GM19043 (cell line): Measurements from ENCODE around the gene ARID1B.
A peak's percentile ranks its signal among the peaks of the same experiment; 100 is the strongest.

Source experiments
- ATAC-seq: cut with Tn5 transposase; IDR thresholded peaks from one replicate; pipeline ENCODE4 v1.9.1; 2021; ENCODE audit warnings: low read depth; ENCODE audit not compliant: unreplicated experiment

Gene ARID1B

DNA sequence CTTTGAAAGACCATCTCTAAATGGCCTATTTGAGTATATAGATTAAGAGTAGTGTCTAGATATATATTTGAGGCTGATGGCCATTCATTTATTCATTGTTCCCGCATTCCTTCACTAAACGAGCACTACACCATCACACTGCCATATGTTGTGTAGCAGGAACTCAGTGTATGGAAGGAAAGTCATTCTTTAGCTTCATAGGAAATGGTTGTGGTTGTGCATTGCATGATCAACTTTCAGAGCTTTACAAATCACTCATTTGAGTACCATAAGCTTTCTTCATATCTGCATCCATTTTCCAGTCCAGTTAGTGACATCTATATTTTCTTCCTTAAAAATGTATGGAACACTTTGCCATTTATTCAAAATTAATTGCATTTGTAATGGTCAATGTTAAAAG is 97.9 kb downstream of the ARID1B start:
- ATAC-seq = peak; percentile 54

- no peak for ATAC-seq
Measured at GRCh38 chr6:156876302-156876701, 99.1 kb downstream of the ARID1B start.

GRCh38 chr6:156877126-156877863 is 100.1 kb downstream of the ARID1B start:
- no peak for ATAC-seq

DNA sequence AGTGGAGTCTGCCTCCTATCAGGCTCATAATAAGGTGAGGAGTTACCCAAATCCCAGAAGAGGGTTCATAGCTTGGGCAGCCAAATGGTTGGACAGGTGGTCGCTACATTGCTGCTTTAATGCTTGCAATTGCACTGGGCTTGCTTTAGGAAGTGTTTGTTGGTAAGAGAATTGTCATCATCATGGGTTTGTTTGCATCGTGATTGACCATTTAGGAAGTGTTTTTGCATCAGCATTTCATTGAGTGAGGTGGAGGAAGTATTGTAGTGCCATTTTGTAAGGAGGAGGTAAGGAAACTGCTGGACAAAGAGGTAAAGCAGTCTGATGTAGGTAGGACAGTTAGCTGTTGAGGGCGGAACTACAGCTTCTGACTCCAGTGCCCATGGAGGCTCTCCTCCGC is 101.5 kb downstream of the ARID1B start:
- ATAC-seq = no peak

DNA sequence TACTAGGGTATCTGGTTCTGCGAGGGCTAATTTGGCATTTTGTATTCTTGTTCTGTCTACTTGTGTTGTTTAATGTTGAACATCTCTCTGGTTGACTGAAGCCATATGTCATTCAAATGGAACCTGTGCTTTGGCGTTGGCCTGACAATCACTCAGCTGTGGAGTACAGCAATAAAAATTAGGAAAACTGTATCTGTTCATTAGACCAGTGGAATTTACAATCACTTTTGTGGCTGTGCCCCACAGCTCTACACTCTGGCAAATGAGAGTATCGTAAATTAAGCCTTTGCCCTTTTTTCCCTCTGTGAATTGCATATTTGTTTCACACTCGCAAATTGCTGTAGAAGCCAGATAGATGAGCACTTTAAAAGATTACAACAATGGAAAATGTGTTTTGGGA is 102.0 kb downstream of the ARID1B start:
- ATAC-seq = no peak

DNA sequence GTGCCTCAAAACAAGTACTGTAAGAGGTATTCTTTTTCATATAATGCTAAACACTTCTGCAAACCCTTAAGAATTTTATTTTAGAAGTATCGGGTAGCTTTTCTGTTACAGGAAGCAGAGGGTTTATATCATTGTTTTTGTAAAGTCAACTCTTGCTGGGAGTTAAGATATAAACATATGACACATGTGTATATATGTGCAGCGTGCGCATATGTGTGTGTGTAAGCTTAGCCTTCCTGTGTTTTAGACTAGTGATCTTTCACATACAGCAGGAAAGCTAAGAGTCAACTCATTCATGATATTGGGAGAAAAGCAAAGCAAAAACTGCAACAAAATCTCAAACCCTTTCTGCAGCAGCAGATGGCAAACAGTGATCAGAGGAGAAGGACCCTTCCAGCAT is 102.4 kb downstream of the ARID1B start:
- ATAC-seq = no peak

DNA sequence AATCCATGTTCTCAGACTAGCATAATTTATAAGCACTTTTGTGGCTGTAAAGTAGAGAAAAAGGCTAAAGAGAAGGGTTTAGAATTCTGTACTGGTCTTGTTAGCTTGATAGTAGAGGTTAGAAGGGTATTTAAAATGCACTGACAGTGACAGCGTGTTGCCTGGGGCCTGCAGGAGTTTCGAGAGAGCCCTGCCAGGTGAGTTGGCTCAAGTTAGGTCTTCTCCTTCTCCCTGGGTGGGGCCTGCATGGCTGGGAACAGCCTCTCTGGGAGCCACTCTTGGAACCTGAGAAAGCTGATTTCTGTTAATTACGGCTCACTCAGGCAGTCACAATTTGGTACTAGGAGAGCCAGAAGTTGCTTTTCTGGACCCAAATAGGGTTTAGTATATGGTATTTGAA is 103.7 kb downstream of the ARID1B start:
- no peak for ATAC-seq

DNA sequence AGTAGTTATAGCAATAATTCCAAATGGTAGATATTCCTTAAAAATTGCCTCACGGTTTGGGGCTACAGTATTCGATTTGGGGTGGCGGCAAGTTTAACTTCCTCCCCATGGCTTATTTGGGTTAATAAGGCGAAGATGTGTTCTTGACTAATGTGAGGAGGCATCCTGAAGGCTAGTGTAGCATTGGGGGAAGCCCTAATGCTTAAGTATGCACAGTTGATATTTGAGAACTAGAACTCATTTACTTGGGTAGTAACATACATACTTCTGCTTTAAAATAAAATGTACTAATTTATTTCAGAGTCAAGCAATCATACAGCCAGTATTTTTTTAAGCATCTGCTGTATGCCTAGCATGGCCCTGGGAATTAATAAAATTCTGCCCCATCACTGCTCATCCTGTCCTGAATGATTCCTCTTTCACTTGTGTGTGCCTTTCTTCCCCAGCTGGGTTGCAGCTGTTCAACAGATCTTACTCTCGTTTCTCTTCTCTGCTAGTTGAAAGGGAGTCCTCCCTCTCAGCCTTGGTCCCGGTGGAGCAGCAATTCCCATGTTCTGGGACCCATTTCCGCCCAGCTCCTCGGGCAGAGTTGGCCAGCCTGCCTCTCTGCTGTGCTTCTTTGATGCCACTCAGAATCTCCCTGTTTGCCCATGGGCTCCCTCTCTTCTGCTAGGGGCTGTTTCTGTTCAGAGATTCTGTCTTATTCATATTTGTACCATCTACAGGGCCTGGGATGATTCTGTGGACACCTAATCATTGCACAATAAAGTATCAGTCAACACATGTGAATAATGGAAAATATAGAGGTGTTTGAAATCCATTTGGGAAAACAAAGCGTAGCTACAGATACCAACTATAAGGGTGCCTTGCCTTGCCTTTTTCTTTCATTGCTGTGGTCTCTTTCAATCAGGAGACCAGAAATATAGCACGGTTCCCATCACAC is 104.8 kb downstream of the ARID1B start:
- ATAC-seq = no peak

DNA sequence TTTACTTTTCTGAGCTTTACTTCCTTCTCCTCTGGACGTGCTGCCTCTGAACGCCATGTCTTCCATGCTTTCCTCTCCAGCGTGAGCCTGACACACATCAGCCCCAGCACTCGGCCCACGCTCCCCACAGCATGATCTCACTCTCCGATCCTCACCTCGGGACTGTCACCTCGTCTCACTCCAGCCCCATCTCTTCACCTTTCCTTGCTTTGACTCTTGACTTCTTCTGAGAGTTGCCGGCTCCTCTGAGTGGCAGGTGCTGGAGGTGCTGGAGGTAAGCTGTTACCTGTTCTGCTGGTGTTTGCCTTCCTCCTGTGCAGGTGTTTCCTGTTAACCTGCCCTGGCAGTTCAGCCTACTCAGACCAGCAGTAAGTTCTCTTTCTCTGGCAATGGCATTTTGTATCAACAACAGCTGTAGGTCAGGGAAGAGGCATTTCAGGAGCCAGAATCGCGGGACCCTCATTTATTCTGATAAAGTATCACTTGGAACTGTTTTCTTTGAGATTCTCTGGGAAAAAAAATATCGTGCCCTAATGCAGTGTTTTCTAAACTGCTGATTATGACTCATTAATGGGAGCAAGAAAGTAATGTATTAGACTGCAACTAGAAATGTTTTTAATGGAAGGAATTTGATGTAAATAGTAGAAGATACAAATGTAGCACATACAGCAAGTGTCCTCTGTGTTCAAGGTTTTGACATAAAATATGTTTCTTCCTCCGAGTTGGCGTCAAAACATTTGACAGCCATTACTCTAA is 106.5 kb downstream of the ARID1B start:
- no peak for ATAC-seq

DNA sequence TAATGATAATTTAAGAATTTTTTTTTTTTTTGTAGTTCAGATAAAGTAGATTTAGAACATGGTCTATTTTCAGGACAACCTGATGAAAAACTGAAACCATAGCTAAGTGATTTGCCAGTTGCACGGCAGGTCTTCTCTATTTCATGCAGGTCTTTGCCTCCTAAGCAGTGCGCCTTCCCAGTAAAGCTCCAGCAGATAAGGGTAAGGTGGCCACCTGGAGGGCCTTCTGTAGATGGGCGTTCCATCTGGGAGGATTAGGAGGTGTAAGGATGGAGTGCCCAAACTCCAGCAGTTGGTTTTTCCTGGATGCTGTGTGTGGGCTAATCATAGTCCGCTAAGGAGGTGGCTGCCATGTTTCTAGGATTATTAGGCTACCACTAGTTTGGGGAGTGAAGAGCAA is 107.1 kb downstream of the ARID1B start:
- no peak for ATAC-seq

DNA sequence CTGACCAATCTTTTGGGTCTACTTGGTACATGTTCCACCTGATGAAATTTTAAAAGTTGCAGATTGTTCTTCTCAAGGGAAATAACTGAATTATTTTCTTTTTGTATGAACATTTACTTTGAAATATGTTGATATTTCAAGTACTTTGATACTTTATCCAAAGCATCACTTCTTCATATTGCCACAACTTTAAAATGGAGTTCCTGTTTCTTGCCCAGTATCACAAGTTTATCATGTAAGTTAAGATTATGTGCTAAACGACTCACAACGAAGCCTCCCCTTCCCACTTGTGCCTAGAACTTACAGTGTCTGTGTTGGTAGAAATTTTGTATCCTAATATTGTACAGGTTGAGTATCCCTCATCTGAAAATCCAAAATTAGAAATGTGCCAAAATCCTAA is 108.4 kb downstream of the ARID1B start:
- ATAC-seq = no peak

DNA sequence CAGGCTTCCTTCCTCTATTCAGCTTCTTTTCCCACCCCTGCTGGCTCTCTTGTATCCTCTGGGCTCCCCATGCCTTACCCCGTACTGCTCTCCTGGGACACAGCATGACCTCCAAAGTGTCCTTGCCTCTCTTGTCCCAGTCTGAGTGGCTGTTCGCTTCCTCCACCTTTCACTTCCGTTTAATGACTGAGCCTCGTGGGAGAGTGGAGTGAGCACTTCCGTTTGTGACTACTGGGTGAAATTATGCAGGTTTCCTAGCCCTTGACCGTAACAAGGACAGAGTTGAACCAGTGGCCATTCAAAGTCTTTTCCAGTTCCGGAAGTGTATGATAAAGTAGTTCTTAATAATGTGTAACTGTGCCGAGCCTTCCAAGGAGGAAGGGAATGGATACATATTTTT is 109.2 kb downstream of the ARID1B start:
- peak; percentile 58 for ATAC-seq

DNA sequence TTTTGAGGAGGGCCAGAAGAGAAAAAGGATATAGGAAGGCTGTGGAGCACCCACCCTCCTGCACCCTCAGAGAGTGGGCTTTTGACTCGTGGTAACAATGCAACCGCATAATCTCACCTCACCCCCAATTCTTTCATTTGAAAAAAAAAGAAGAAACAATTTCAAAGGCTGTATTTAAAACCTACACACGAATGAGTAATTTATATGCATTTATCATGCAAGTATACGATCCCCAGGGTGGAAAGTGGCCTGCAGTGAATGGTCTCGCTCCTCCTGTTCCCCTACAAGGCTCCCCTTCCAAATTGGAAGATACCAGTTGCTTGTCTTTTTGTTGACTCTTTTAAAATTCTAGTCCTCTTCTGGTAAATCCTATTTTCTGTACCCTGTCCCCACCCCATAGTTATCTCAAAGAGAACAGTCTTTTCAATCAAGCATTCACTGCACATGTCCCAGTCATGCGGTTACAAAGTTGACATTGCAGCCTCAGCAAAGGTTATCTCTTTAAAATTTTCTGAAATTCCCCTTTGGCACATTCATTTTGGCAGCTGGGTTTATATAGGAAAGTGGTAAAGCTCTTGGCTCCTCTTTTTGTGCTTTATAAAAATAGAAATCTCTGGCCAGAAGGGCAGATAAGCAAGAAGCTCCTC is 110.6 kb downstream of the ARID1B start:
- ATAC-seq = no peak

- no peak for ATAC-seq
Measured at GRCh38 chr6:156889469-156889868, 112.3 kb downstream of the ARID1B start.

DNA sequence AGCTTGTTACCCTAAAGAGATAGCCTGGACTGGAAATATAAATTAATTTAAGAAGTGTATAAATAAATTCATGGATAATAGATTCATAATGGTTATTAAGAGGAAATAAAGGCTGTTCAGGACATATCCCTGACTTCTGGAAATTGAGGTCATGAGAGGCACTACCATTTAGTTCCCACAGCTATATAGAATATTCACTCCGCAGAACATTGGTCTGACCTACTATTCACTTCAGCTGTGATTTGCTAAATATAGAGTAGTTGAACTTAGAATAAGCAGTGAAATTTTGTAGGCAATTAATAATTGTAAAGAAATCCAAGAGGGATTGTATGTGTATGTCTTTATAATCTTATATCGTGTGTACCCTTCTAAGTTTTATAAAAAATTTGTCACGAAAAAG is 112.8 kb downstream of the ARID1B start:
- ATAC-seq = no peak

DNA sequence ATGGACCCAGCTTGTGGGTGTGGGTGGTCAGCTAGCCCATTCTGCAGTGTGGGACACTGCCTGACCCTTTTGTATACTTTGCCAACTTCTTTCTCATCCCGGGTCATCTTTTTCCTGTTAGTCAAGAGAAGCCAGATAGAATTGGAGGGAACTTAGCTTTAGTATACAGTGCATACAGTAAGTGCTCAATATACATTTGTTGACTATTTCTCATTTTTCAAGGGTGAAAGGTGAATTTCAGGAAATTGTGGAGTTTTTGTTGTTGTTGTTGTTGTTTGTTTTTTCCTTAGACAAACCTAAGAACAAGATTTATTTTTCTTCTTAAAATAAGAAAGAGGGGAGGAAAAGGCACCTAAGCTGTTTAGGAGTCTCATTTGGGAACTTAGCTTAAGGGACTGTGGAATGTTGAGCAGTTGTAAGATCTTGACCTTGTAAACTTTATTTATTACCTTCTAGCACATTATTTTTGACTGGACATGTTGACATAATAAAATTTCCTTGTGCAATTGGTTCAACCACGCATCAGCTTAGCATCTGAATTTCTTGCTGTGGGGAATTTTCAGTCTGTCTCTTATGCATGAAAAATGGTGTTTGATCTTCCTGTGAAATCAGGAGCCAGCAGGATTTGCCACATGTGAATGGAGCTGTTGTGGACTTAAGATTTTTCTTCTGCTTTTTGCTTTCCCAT is 113.6 kb downstream of the ARID1B start:
- ATAC-seq = no peak

- no peak for ATAC-seq
Measured at GRCh38 chr6:156897907-156898531, 120.8 kb downstream of the ARID1B start.

DNA sequence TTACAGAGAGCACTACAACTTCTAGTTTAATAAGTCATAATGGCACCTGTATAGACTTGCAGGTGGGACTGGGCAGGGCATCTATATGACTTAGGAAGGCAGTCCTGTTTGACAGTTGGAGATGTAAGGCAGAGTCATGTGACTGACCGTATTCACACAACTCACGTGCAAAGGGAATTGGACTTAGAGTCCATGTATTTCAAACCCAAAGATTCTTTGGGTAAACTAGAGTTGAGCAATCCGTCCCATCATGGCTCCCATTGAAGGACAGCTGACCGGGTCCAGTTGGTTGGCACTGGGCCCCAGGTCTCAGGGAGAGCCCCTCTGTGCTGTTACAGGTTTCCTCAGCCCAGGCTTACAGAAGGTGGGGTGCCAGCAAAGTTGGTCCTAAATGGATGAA is 121.9 kb downstream of the ARID1B start:
- no peak for ATAC-seq

DNA sequence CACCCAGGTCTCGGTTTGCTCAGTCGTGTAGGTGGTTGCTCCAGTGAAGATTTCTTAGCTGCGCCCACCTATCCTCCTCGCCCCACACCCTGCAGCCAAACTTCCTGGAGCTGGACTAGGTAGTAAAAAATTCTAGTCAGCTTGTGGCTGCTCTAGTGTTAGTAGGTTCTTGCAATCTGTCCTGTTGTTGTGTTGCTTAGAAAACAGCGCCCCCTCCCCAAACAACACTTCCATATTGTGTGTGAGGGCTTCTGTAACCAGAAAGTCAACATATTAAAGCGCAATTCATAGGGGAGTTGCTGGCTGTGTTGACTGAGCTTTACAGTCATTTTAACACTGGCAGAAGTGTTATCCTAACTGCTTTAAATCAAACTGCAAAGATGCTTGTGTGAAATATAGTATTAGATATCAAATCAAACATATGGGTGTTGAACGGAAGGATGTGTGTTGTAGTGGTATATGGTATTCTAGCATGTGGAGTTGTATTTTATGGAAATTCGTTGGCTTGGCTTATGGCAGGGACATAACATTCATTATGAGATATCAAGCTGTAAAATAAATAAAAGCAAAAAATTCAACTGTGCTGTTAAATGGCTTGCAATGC is 122.5 kb downstream of the ARID1B start:
- ATAC-seq = no peak
